A549 treated with DMSO at 1 μM for 4 hours (cell line): ENCODE measurements around the gene ZNF570. TPM values are rescaled to one million over a fixed set of nuclear protein-coding genes. Genes with fewer than 3 reads are reported as not detected.

Experiments used
- total RNA-seq: library from RNA; stranded (reverse); fragments of 200-300 nt; extraction: Qiagen RNA extraction; gene quantifications from 5 replicates; pipeline ENCODE4 v1.2.3, GENCODE V29; 2022; ENCODE audit warnings: low read depth

The ZNF570 gene
- 2.6 to 4.2 TPM (median 4.0 TPM) in 5 replicates for total RNA-seq

GRCh38 chr19:37468961-37469777 is at the start of gene ZNF570:
ZNF570 (plus strand) TSS chr19:37469356; CDS start chr19:37470355, 999 bp downstream.

GRCh38 chr19:37466798-37467607 is 2.2 kb upstream of the ZNF570 start, which contains the start of gene ZNF569:
ZNF569 (minus strand) TSS chr19:37467444; CDS start chr19:37444921, 22,523 bp downstream.

GRCh38 chr19:37506387-37507166 is 37.4 kb downstream of the ZNF570 start, which contains the start of gene ZNF793:
ZNF793 (plus strand) TSS chr19:37506939; CDS start chr19:37523440, 16,501 bp downstream.

Other genes starting within 250 kb of the ZNF570 start
- gene ZNF527, start 98.3 kb upstream of the ZNF570 start, total RNA-seq, result 2.7 to 5.1 TPM (median 3.6 TPM) in 5 replicates
- 3.7 to 5.8 TPM (median 5.0 TPM) in 5 replicates for gene ZNF569, start 1.9 kb upstream of the ZNF570 start, total RNA-seq
- 0.03 TPM in 1 of 5 replicates, not detected in the others for gene ZNF793, start 37.6 kb downstream of the ZNF570 start, total RNA-seq
- 0.72 to 1.1 TPM (median 0.99 TPM) in 5 replicates for gene ZNF571, start 125.4 kb downstream of the ZNF570 start, total RNA-seq
- gene ZNF540, start 125.5 kb downstream of the ZNF570 start, total RNA-seq, result 0.07 TPM in 2 of 5 replicates, not detected in the others
- gene ZFP30, start 186.1 kb downstream of the ZNF570 start, total RNA-seq, result 6.5 to 9.2 TPM (median 8.1 TPM) in 5 replicates